GM12892 (cell line): Measurements from ENCODE around the gene ZBTB8A.

Experiments used
- POLR2A ChIP-seq: IDR thresholded peaks from 2 replicates; pipeline ENCODE4 v1.6.1; 2011; ENCODE audit warnings: low read depth, low read length, control low read depth
- TAF1 ChIP-seq: IDR thresholded peaks from 2 replicates; pipeline ENCODE4 v1.6.1; 2011; ENCODE audit warnings: low read depth, mild to moderate bottlenecking, control low read depth, low read length, borderline replicate concordance

- TF ChIP-seq TAF1 (no peak), POLR2A (no peak)
These were observed 30.5 kb upstream of the ZBTB8A start for GRCh38 chr1:32508761-32509160.
